NCI-H774 (cell line): ENCODE measurements around the gene GJB4.

ENCODE experiments used
- DNase-seq: peaks from one replicate; lab custom pipeline; 2025; lab: John Stamatoyannopoulos, UW

GJB4 gene

DNA sequence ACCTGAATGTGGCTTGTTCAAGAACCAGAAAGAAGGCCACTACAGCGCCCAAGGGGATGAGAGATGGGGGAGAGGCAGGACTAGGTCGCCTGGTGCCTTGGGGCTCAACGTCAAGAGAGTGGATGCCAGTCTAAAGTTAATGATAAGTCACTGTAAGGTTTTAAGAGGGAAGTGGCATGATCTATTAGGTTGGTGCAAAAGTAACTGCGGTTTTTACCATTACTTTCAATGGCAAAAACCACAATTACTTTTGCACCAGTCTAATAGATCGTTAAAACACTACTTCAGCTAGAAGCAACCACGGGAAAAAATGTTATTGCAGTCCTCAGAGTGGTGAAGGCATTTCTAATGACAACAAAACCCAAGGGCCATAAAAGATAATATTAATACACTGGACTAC lies 18.8 kb downstream of the GJB4 start:
- DNase-seq, result no peak

DNA sequence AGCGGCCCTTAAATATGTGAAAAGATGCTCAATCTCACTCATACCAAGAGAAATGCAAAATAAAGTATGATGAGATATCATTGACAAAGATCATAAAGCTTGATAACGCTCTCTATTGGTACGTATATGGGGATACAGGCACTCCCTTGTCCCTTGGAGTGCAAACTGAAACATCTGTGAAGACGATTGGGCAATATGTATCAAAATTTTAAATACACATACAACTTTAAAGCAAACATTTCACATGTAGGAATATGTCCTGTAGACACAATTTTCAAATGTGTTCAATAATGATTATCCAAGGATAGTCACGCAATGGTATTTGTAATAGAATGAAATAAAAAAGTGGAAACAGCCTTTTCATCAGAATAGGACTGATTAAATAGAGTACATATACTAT lies 19.5 kb downstream of the GJB4 start:
- no peak for DNase-seq

DNA sequence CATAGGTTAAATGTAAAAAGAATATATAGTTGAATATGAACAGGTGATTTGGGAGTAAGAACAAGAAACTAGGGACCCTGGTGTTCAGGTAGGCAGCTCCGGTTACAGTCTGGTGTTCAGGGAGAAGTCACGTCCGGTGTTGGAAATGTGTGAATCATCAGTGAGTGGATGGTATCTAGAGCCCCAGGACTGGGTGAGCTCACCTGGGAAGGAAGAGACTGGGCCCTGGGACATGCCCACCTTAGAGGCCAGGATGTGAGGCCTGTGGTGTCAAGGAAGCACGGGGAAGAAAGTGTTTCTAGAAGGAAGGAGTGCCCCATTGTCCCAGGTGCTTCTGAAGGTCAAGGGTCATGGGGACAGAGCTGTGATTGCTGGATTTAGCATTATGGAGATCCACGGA lies 20.0 kb downstream of the GJB4 start:
- DNase-seq, result no peak

DNA sequence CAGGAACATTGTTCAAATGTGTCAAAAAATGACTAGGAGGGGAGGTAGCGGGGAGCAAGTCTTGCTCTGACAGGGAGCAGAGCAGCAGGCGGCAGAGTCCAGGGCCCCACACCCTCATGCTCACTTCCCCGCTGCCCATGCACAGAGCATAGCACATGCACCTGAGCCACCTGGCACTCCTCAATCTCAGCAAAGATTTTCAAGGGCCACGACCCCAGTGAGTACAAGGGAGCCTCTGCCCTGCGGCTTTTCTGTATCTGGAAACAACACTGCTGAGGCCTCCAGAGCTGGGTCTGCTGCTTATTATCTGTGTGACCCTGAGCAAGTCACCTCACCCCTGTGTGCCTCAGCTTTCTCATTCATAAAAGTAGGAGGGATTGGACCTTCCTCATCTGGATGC lies 20.4 kb downstream of the GJB4 start:
- no peak for DNase-seq

DNA sequence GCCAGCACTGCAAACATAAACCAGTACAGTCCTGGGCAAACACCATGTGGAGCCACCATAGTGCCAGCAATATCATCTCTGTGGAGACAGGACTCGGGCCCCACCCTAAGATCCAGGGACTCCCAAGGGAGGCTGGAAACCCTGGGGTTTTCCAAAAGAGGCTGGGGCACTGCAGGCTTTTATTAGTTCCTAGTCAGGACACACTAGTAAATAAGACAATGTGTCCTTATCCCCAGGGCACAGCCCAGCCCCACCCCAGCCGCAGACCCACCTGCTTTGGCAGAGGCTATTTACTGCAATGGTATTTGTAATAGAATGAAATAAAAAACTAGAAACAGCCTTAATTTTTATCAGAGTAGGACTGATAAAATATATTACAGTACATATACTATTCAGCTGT lies 21.0 kb downstream of the GJB4 start:
- DNase-seq, result no peak

DNA sequence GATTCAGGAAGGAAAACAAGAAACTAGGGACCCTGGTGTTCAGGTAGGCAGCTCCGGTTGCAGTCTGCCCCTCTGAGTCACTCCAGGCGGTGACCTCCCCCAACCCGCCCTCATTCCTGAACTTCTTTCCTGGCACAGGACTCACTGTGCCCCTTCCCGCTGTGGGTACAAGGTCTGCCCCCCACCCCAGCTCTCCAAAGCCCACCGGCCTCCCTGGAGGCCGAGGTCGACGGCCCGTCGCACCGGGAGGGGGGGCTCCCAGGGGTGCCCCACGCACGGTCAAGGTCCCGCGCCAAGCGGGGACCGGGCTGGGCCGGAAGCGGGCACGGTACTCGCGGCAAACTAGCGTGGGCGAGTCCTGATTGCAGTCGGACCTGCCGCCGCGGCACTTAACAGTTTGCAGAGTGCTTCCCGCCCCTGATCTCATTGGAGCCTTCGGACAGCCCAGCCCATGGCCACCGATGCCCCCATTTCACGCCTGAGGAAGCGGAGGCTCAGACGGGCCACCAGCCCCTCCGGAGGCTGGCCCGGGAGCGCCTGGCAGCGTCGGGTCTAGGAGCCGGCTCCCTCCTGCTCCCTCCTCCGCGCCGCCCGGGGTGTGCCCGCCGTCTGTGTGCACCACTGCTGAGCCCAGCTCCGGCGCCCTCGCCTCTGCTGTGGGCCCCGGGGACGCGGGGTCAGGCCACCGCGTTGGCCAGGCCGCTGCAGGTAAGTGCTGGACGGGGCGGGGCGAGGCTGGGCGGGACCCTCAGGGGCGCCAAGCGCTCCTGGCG lies 21.7 kb downstream of the GJB4 start, which contains the start of gene GJB3:
Gene GJB3 (plus strand): TSS at position 144 of the 773 bp plus-strand sequence. CDS start 3,549 bp downstream, outside the sequence.
- DNase-seq, result peak; percentile 11

DNA sequence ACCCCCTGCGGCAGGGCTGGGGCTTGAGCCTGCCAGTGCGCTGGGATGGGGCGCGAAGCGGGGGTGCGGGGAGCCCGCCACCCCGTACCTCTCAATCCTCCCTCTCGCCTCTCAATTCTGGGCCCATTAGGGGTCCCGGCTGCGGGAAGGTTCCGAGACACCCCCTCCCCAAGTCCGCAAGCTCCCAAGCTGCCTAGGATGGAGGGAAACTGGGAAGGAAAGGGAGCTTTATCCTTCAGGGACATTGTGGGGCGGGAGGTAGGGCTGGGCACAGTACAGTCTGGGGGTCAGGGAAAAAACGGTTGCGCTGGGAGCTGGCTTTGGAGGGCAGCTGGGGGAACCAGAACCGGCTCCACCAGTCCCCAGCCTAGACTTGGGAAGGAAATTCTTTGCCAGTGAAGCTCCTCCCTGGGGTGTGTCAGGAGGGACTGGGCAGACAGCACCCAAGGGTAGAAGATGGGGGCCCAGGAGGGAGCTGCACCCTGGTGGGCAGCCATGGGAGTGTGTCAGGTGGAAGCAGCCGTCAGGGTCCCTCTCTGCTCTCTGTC lies 22.4 kb downstream of the GJB4 start:
- DNase-seq, result no peak

DNA sequence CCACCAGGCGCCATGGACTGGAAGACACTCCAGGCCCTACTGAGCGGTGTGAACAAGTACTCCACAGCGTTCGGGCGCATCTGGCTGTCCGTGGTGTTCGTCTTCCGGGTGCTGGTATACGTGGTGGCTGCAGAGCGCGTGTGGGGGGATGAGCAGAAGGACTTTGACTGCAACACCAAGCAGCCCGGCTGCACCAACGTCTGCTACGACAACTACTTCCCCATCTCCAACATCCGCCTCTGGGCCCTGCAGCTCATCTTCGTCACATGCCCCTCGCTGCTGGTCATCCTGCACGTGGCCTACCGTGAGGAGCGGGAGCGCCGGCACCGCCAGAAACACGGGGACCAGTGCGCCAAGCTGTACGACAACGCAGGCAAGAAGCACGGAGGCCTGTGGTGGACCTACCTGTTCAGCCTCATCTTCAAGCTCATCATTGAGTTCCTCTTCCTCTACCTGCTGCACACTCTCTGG lies 25.2 kb downstream of the GJB4 start:
- no peak for DNase-seq

DNA sequence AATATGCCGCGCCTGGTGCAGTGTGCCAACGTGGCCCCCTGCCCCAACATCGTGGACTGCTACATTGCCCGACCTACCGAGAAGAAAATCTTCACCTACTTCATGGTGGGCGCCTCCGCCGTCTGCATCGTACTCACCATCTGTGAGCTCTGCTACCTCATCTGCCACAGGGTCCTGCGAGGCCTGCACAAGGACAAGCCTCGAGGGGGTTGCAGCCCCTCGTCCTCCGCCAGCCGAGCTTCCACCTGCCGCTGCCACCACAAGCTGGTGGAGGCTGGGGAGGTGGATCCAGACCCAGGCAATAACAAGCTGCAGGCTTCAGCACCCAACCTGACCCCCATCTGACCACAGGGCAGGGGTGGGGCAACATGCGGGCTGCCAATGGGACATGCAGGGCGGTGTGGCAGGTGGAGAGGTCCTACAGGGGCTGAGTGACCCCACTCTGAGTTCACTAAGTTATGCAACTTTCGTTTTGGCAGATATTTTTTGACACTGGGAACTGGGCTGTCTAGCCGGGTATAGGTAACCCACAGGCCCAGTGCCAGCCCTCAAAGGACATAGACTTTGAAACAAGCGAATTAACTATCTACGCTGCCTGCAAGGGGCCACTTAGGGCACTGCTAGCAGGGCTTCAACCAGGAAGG lies 25.8 kb downstream of the GJB4 start:
- no peak for DNase-seq

DNA sequence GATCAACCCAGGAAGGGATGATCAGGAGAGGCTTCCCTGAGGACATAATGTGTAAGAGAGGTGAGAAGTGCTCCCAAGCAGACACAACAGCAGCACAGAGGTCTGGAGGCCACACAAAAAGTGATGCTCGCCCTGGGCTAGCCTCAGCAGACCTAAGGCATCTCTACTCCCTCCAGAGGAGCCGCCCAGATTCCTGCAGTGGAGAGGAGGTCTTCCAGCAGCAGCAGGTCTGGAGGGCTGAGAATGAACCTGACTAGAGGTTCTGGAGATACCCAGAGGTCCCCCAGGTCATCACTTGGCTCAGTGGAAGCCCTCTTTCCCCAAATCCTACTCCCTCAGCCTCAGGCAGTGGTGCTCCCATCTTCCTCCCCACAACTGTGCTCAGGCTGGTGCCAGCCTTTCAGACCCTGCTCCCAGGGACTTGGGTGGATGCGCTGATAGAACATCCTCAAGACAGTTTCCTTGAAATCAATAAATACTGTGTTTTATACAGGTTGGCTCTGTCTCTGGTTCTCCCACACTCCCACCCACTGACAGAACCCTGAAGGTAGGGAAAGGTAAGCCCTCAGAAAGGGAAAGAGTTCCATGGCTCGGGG lies 26.4 kb downstream of the GJB4 start:
- DNase-seq, result no peak

DNA sequence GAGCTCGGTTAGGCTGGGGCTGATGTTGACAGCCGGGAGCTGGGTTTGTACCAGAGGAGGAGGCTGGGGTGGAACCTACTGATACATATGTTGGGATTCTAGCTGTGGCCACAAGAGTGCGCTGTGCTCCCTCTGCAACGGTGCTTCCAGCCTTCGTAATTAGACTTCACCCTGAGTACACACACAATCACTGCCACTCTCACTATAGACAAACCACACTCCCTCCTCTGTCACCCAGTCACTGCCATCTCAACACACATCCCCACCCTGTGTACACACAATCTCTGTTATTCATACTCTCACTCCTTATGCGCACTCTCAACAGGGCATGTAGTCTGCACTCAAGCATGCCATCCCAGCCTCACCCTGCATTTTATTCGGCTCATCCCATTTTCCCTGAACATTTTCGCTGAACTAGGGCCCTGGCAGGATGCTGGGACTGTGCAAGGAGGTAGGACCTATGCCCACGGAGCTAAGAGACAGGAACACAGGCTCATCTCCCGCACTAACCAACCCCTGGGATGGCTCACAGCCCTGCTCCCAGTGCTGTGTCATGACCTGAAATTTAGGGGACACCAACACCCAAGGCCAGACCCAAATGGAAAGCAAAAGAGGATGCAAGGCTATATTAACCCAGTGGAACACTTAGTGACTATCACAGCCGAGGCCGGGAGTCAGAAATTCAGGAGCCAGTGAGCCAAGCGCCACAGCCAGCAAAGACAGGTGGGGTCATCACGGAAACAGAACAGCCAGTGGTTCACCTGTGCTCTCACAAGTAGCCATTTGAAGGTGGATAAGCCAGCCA lies 27.2 kb downstream of the GJB4 start:
- DNase-seq, result peak; percentile 86

DNA sequence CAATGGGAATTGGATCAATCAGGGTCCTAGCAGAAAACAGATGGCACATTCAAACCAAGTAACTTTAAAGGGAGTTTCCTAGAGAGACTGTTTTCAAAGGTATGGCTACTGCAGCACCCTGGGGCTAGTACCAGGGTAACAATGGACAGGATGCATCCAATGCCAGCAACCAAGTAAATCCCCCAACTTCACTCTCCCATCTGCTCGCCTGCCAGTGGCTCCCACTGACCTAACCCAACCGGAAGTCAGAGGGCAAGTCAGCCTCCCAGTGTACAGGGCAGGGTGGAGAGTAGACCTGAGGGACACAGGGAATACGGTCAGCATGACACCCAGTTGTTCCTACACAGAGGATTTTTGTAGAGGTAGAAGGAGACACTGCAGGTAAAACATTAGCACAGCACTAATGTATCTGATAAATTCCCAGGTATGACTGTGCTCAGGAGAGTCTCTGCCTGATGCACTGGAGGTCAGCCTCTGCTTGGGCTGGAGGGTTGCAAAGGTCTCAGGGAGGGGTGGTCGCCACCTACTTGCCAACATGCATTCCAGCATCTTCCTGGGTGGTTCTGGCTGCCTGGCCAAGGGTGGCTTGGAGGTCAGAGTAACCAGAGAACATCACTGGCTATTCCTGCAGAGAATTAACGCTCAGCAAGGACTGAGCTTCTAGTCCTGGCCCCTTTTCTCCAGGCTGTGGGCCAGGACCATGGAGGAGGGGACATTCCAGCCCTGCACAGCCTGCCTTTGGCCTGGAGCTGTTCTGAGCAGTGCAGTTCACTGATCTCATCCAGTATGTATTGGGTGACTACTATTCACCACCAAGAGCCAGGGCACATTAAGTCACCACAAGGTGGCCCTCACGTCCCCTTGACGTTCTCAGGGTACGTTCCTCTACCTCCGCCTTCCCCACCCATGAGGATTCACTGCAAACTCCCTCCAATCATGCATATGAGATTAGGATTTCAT lies 28.2 kb downstream of the GJB4 start:
- DNase-seq, result peak; percentile 11

DNA sequence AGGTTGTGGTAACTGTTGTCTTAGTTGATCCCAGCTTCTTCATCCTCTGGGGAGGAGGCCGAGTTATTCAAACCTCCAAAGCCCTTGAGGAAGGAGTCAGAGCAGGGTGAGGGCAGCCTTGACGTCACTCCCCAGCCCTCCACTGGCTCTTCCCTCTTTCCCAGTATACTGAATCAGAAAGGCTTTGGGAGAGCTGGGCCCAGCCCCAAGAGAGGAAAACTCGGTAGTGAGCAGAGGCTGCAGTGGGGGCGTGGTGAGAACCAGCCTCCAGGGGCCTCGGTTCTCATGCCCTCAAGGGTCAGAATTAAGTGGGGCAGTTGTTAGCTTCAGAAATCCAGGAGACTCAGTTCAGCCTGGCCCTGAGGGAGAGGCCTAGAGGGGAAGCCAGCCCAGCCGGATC lies 31.4 kb downstream of the GJB4 start:
- DNase-seq, result no peak

DNA sequence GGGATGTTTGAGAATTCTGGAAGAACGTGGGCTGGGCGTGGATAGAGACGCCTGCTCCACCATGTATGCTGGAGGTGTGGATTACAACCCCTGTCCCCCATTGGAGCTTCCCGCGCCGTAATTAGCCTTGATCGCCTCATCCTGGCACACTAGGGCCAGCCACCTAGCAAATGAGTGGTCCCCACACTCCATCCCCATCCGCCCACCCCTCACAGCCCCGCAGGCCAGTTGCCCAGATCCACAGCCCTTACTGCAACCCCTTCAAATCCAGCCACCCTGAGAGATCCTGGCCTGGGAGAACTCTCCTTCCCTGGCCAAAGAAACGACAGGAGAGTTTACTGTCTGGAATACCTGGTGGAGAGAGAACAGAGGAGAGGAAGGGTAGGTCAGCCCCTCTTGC lies 32.9 kb downstream of the GJB4 start:
- no peak for DNase-seq

DNA sequence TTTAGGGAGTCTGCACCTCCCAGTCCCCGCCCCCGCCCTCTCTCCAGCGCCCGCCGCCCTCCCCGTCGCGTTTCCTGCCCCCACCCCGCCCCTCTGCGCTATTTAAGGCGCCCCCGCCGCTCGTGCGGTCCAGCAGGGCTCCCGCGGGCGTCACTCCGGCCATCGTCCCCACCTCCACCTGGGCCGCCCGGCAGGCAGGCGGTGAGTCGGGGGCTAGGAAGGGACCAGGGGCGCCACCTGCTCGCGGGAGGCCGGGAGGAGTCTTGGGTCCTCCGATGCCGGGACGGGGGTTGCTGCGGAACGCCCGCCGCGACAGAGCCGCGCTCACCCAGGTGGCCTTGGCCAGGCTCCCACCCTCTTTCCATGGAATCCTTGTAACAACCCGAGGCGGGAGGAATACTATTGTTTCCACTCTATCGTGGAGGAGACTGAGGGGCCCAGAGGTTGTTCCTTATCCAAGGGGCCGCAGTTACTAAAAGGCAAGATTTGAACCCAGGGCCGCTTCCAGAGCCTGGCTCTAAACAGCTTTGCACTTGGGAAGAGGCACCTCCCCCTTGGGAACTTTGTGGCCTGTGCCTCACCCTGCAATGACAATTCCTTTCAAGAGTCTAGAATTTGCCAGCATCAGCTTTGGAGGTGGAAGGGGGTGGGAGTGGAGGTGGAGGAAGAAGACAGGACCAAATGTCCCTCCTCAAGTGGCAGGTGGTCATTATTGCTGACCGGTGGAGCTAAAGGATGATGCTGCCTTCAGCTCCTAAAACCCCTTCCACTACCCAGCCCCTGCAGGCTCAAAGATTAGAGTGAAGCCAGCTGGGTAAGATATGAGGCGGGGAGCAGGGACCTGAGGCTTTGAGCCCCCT lies 33.6 kb downstream of the GJB4 start, which contains the start of gene GJA4:
Gene GJA4 (plus strand): TSS at position 132 of the 860 bp plus-strand sequence. CDS start 1,215 bp downstream, outside the sequence.
- no peak for DNase-seq

DNA sequence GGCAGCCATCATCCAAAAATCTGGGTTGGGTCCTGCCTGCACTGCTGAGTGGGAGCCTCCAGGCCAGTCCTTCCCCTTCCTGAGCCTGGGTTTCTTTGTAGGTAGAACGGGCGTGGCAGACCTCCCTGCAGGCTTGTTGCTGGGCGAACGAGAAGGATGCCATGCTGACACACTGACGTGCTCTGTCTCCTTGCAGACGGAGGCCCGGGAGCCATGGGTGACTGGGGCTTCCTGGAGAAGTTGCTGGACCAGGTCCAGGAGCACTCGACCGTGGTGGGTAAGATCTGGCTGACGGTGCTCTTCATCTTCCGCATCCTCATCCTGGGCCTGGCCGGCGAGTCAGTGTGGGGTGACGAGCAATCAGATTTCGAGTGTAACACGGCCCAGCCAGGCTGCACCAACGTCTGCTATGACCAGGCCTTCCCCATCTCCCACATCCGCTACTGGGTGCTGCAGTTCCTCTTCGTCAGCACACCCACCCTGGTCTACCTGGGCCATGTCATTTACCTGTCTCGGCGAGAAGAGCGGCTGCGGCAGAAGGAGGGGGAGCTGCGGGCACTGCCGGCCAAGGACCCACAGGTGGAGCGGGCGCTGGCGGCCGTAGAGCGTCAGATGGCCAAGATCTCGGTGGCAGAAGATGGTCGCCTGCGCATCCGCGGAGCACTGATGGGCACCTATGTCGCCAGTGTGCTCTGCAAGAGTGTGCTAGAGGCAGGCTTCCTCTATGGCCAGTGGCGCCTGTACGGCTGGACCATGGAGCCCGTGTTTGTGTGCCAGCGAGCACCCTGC lies 34.7 kb downstream of the GJB4 start:
- DNase-seq, result no peak

DNA sequence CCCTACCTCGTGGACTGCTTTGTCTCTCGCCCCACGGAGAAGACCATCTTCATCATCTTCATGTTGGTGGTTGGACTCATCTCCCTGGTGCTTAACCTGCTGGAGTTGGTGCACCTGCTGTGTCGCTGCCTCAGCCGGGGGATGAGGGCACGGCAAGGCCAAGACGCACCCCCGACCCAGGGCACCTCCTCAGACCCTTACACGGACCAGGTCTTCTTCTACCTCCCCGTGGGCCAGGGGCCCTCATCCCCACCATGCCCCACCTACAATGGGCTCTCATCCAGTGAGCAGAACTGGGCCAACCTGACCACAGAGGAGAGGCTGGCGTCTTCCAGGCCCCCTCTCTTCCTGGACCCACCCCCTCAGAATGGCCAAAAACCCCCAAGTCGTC lies 35.2 kb downstream of the GJB4 start:
- no peak for DNase-seq

DNA sequence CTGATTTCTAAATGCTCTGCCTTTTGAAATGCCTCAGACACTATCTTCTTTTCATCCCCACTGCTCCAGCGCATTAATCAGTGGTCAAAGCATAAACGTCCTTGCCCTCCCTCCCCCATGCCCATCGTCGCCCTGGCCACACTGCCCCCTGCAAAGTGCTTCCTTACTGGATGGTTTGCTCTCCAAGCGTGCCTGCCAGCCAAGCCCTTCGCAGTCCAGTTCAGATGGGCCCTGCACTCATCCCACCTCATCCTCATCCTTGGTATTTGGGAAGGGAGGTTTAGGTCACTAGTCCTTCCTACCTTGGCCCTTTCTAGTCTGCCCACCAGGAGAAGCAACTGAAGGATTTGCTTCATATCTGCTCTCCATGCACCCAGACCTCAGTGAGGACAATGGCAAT lies 36.4 kb downstream of the GJB4 start:
- DNase-seq, result no peak

DNA sequence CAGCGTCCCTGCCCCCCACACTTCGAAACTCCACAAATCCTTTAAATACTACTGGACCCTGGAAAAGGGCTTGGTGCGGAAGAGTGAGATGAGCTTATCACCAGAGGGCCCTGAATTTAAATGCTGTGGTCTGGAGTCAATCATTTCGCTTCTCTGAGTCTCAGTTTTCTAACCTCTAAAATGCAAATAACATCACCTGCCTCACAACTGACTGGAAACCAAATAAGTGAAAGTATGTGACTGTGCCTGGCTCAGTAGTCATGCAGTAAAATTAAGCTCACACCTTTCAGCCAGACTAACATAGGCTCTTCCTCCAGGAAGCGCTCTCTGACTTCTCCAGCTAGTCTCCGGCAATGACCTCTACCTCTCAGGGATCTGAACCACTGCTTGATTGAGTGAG lies 37.5 kb downstream of the GJB4 start:
- DNase-seq, result no peak
